ENCODE data around the gene ANKS6.
"Not testable (repeated sequence)": the region's sequence is repeated elsewhere in the genome, so short reads cannot be mapped to it uniquely, and the experiment has no call there.

ANKS6 gene

DNA sequence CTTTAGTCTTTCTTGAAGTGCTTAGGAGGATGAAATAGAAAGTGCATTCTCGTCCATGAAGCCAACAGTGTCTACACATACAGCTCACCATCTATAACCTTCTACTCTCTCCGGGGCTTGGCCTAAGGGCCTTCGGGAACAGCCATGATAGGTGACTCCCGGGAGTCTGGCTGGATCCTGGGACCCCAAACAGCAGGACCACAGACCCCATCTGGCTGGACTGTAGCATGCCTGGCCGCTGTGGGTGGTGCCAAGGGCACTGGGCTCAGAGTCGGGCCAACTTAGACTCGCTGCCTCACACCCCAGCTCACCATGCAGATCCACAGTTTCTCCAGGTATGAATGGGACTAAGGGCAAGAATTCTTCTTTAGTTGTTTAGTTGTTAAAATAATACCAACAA, 104.0 kb downstream of the ANKS6 start:
- no peak overlapping the region for H3K4me3 ChIP-seq (ENCODE audit: low read length)
- TF ChIP-seq, protein P1, sequence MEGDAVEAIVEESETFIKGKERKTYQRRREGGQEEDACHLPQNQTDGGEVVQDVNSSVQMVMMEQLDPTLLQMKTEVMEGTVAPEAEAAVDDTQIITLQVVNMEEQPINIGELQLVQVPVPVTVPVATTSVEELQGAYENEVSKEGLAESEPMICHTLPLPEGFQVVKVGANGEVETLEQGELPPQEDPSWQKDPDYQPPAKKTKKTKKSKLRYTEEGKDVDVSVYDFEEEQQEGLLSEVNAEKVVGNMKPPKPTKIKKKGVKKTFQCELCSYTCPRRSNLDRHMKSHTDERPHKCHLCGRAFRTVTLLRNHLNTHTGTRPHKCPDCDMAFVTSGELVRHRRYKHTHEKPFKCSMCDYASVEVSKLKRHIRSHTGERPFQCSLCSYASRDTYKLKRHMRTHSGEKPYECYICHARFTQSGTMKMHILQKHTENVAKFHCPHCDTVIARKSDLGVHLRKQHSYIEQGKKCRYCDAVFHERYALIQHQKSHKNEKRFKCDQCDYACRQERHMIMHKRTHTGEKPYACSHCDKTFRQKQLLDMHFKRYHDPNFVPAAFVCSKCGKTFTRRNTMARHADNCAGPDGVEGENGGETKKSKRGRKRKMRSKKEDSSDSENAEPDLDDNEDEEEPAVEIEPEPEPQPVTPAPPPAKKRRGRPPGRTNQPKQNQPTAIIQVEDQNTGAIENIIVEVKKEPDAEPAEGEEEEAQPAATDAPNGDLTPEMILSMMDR (IDR thresholded peaks at IDR 0.05; ENCODE audit: insufficient read depth, low read depth, low read length, missing control alignments) = no peak

DNA sequence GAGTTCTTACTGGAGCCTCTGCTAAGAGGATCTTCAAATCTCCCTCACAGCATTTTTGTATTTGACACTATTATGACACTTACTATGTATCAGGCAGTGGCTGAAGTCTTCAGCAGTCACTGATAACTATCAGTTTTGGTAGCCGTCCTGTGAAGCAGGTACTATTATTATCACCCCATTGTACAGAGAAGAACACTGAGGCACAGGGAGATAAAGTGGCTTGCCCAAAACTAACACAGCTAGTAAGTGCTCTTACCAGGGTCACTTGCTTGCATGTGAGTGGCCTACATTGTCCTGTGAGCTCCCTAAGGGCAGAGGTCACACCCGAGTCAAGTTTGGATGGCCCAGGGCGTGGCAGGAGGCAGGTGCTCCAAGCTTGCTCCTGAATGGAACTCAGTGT, 104.5 kb downstream of the ANKS6 start:
- no peak for DNase-seq (ENCODE audit: low read depth)
- TF ChIP-seq, protein P1 (IDR thresholded peaks at IDR 0.05; ENCODE audit: insufficient read depth, low read depth, low read length, missing control alignments) = no peak
- no peak overlapping the region for H3K4me3 ChIP-seq (ENCODE audit: low read length)

More for the DNA sequence above, 104.0 kb downstream of the ANKS6 start:
- no peak for DNase-seq (ENCODE audit: low read depth)

DNA sequence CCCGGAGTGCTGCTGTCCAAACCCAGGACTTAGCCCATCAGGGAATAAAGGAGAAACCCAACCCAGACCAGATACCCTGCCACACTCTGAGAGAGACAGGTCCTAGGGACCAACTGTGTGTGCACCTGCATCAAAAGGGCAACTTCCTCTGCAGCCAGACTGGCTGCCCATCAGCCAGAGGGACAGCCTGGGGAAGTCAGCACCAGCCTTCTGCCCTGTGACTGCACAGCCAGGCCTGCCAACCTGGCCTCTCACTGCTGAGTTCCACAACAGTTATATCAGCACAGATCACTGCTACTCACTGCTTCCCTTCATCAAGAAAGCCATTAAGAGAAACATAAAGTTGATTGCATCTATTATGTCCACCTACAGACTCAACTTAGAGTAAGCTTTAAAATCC, 105.7 kb downstream of the ANKS6 start:
- TF ChIP-seq, protein P1 (IDR thresholded peaks at IDR 0.05; ENCODE audit: insufficient read depth, low read depth, low read length, missing control alignments) = no peak

DNA sequence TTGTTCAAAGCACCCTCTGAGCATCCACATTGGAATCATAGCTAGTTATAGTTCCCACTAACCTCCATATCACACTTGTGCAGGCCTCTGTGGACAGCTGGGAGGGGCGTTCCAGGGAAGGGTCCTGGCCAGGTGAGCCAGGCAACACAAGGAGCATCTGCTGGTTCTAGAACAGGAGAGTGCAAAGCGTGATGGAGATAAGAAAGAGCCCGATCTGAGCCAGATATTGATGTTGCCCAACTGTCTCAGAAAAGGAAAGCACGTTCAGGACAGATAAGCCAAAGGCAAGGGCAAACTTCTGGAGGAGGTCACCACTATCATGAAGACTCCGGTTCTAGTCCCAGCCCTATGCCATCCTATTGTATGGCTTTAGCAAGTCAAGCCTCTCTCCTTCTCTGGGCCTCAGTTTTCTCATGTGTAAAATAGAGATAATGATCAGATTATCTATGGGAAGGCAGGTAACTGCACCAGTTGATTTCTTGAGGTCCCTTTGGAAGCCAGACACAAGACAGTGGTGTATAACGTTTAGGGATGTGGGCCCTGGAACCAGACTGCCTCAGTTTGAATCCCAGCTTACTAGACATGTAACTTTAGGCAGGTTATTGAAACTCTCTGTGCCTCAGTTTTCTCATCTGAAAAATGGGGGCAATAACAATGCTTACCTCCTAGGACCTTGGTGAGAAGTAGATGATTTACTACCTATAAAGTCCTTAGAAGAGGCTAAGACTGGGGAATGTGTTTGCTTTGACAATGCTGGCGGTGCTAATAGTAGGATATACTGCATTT, 107.5 kb downstream of the ANKS6 start:
- TF ChIP-seq, protein P1 (IDR thresholded peaks at IDR 0.05; ENCODE audit: insufficient read depth, low read depth, low read length, missing control alignments) = no peak
- no peak for DNase-seq (ENCODE audit: low read depth)
- no peak overlapping the region for H3K4me3 ChIP-seq (ENCODE audit: low read length)

More for the DNA sequence above, 105.7 kb downstream of the ANKS6 start:
- no peak for DNase-seq (ENCODE audit: low read depth)
- H3K4me3 ChIP-seq (ENCODE audit: low read length) = no peak overlapping the region

DNA sequence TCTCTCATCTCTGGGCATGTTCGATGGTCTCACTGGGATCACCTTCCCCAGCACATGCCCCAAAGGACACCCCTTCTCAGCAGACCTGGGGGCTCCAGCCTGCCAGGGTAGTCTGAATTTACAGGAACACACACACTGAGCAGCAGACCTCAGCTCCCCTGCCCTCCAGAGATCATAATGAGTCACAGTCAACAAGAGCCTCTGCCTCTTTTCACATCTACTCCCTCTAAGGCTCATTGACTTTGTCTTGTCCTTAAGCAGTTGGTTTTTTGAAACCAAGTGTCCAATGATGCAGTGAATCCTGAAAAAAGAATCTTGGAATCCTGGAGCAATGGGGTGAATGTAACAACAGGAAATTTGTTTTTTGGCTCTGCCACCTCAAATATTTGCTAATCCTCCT, 108.4 kb downstream of the ANKS6 start:
- TF ChIP-seq, protein P1 (IDR thresholded peaks at IDR 0.05; ENCODE audit: insufficient read depth, low read depth, low read length, missing control alignments) = no peak
- no peak overlapping the region for H3K4me3 ChIP-seq (ENCODE audit: low read length)
- DNase-seq (ENCODE audit: low read depth) = peak; percentile 23

DNA sequence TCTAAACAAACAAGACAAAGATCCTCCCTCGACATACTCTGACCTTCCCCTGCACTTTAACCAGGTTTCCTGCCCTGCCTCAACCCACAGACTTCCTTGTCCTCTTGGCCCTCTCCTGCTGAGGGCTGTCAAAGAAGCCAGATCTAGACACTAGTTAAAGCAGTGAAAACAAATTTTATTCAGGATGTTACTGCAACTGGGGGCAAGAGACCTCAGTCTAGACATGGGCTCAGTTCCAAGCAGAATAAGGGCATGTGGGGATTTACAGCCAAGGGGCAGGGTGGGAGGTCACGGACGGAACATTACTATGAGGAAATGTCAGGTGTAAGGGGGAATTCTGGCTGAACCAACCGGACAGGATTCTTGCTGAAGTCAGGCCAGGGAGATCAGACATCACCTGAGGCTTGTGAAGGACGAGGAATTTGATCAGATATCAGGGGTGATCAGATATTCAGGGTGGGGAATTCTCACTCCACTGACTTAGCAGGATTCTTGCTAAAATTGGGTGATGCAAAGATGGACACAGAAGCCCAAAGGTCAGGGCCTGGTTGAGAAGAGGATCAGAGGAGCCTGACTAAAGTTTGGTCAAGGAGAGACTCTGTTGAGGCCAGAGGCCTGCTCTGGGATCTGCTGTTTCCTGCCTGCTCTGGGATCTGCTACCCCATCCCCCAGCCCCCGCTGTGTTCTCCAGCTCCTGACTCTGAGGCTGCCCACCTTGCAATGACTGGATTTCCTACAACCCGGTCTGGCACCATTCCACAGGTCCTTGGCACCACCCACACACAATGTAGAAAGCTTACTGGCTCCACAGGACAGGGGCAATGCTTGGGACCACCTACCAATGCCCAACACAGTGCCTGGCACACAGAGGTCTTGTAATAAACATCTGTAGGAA, 109.1 kb downstream of the ANKS6 start:
- no peak overlapping the region for H3K4me3 ChIP-seq (ENCODE audit: low read length)
- TF ChIP-seq, protein P1 (IDR thresholded peaks at IDR 0.05; ENCODE audit: insufficient read depth, low read depth, low read length, missing control alignments) = no peak
- DNase-seq (ENCODE audit: low read depth) = no peak

DNA sequence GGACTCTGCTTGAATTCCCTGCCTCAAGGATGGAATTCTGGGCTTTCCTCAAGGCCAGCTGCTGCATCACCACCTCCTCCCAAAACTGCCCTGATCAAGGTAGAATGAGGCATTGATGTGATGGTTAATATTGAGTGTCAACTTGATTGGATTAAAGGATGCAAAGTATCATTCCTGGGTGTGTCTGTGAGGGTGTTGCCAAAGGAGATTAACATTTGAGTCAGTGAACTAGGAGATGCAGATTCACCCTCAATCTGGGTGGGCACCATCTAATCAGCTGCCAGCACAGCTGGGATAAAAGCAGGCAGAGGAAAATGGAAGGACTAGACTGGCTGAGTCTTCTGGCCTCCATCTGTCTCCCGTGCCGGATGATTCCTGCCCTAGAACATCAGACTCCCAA, 111.5 kb downstream of the ANKS6 start:
- H3K4me3 ChIP-seq (ENCODE audit: low read length); DNase-seq (ENCODE audit: low read depth): not testable (repeated sequence)
